Dendritic cell treated with granulocyte-macrophage colony-stimulating factor and Interleukin-4, amounts not matched to agents 40 ng/mL and 50 ng/mL, for 4 days (primary cell): ENCODE measurements around the gene TMCC1.
"Not testable (repeated sequence)": the region's sequence is repeated elsewhere in the genome, so short reads cannot be mapped to it uniquely, and the experiment has no call there.

Source experiments
- H3K27ac Mint-ChIP-seq: one replicate; pipeline ENCODE4 v1.8.0; 2022; ENCODE audit warnings: mild to moderate bottlenecking, mixed read lengths
- H3K27me3 Mint-ChIP-seq: one replicate; pipeline ENCODE4 v1.8.0; 2022; ENCODE audit warnings: mild to moderate bottlenecking, mixed read lengths
- H3K36me3 Mint-ChIP-seq: one replicate; pipeline ENCODE4 v1.8.0; 2022; ENCODE audit warnings: low read depth, mixed read lengths
- H3K4me1 Mint-ChIP-seq: one replicate; pipeline ENCODE4 v1.8.0; 2022; ENCODE audit warnings: low read depth, mixed read lengths
- H3K4me3 Mint-ChIP-seq: one replicate; pipeline ENCODE4 v1.8.0; 2022; ENCODE audit warnings: mild to moderate bottlenecking, moderate library complexity, mixed read lengths
- H3K9me3 Mint-ChIP-seq: one replicate; pipeline ENCODE4 v1.8.0; 2022; ENCODE audit warnings: mixed read lengths
- intact Hi-C: fragments of 100-400 bp; cut with micrococcal nuclease; formaldehyde crosslinking; loops from one replicate; pipeline ENCODE4 v1.15.0; 2022

Gene TMCC1

GRCh38 chr3:129918461-129918860 lies 24.9 kb upstream of the TMCC1 start:
- peaks cover 72% of the 10 kb centered on the region for H3K9me3 Mint-ChIP-seq
- no peak overlapping the region for H3K4me3 Mint-ChIP-seq
- peaks cover 39% of the 10 kb centered on the region for H3K36me3 Mint-ChIP-seq
- H3K4me1 Mint-ChIP-seq: peaks cover 6% of the 10 kb centered on the region
- no peaks in the 10 kb centered on the region for H3K27me3 Mint-ChIP-seq
- no peak overlapping the region for H3K27ac Mint-ChIP-seq
- intact Hi-C loops: no loop called here

- H3K4me3 Mint-ChIP-seq: no peak overlapping the region
- no peaks in the 10 kb centered on the region for H3K27me3 Mint-ChIP-seq
- H3K27ac Mint-ChIP-seq: no peak overlapping the region
- intact Hi-C loops: no loop called here
- peaks cover 6% of the 10 kb centered on the region for H3K4me1 Mint-ChIP-seq
- H3K36me3 Mint-ChIP-seq: peaks cover 39% of the 10 kb centered on the region
- peaks cover 72% of the 10 kb centered on the region for H3K9me3 Mint-ChIP-seq
Measured at GRCh38 chr3:129917423-129918007, 24.0 kb upstream of the TMCC1 start.

- H3K36me3 Mint-ChIP-seq: peaks cover 39% of the 10 kb centered on the region
- no peak overlapping the region for H3K27ac Mint-ChIP-seq
- peaks cover 46% of the 10 kb centered on the region for H3K9me3 Mint-ChIP-seq
- no peak overlapping the region for H3K4me3 Mint-ChIP-seq
- no peaks in the 10 kb centered on the region for H3K27me3 Mint-ChIP-seq
- H3K4me1 Mint-ChIP-seq: peaks cover 11% of the 10 kb centered on the region
- intact Hi-C loops: no loop called here
Measured at GRCh38 chr3:129913618-129914017, 20.1 kb upstream of the TMCC1 start.

GRCh38 chr3:129911261-129911861 lies 17.9 kb upstream of the TMCC1 start:
- peak overlapping the region; percentile 60 for H3K27ac Mint-ChIP-seq
- H3K4me1 Mint-ChIP-seq: peaks cover 11% of the 10 kb centered on the region
- intact Hi-C loops: loop anchor here (2.0 kb wide), 1 partner anchor 17 kb away; no protein-coding TSS in a partner anchor
- H3K27me3 Mint-ChIP-seq: no peaks in the 10 kb centered on the region
- peaks cover 41% of the 10 kb centered on the region for H3K9me3 Mint-ChIP-seq
- H3K36me3 Mint-ChIP-seq: peaks cover 28% of the 10 kb centered on the region
- no peak overlapping the region for H3K4me3 Mint-ChIP-seq

- intact Hi-C loops, H3K4me3 Mint-ChIP-seq, H3K27me3 Mint-ChIP-seq, H3K27ac Mint-ChIP-seq: not testable (repeated sequence)
- Mint-ChIP-seq H3K4me1 (peaks cover 11% of the 10 kb centered on the region), H3K36me3 (peaks cover 27% of the 10 kb centered on the region), H3K9me3 (peaks cover 41% of the 10 kb centered on the region)
Measured at GRCh38 chr3:129909235-129909634, 15.7 kb upstream of the TMCC1 start.

- intact Hi-C loops: no loop called here
Measured at GRCh38 chr3:129908417-129908816, 14.9 kb upstream of the TMCC1 start.

GRCh38 chr3:129901272-129901671 lies 7.8 kb upstream of the TMCC1 start:
- intact Hi-C loops, H3K27me3 Mint-ChIP-seq, H3K4me3 Mint-ChIP-seq, H3K4me1 Mint-ChIP-seq, H3K27ac Mint-ChIP-seq: not testable (repeated sequence)
- Mint-ChIP-seq H3K9me3 (peaks cover 46% of the 10 kb centered on the region), H3K36me3 (peaks cover 24% of the 10 kb centered on the region)

More at GRCh38 chr3:129908417-129908816, 14.9 kb upstream of the TMCC1 start:
- H3K27ac Mint-ChIP-seq: no peak overlapping the region
- peaks cover 39% of the 10 kb centered on the region for H3K9me3 Mint-ChIP-seq
- no peaks in the 10 kb centered on the region for H3K27me3 Mint-ChIP-seq
- H3K36me3 Mint-ChIP-seq: peaks cover 27% of the 10 kb centered on the region
- H3K4me1 Mint-ChIP-seq: peaks cover 11% of the 10 kb centered on the region
- no peak overlapping the region for H3K4me3 Mint-ChIP-seq

- Mint-ChIP-seq H3K9me3 (peaks cover 18% of the 10 kb centered on the region), H3K4me3 (no peak overlapping the region), H3K27me3 (no peaks in the 10 kb centered on the region), H3K4me1 (peaks cover 20% of the 10 kb centered on the region), H3K27ac (no peak overlapping the region), H3K36me3 (peaks cover 7% of the 10 kb centered on the region)
- intact Hi-C loops: no loop called here
Measured at GRCh38 chr3:129897026-129897425, 3.5 kb upstream of the TMCC1 start.

- no peaks in the 10 kb centered on the region for H3K9me3 Mint-ChIP-seq
- peaks cover 53% of the 10 kb centered on the region for H3K4me1 Mint-ChIP-seq
- no peaks in the 10 kb centered on the region for H3K27me3 Mint-ChIP-seq
- peak overlapping the region; percentile 87 for H3K27ac Mint-ChIP-seq
- H3K36me3 Mint-ChIP-seq: peaks cover 14% of the 10 kb centered on the region
- intact Hi-C loops: loop anchor here (5.0 kb wide), 2 partner anchors 36 to 39 kb away; no protein-coding TSS in a partner anchor
- H3K4me3 Mint-ChIP-seq: peak overlapping the region; percentile 83
Measured at GRCh38 chr3:129892857-129893580, 492 bp downstream of the TMCC1 start.

GRCh38 chr3:129892486-129892856 lies 1.0 kb downstream of the TMCC1 start:
- peak overlapping the region; percentile 82 for H3K4me3 Mint-ChIP-seq
- H3K27ac Mint-ChIP-seq: peak overlapping the region; percentile 87
- H3K27me3 Mint-ChIP-seq: no peaks in the 10 kb centered on the region
- peaks cover 17% of the 10 kb centered on the region for H3K36me3 Mint-ChIP-seq
- H3K4me1 Mint-ChIP-seq: peaks cover 59% of the 10 kb centered on the region
- intact Hi-C loops: loop anchor here (5.0 kb wide), 2 partner anchors 35 to 40 kb away; no protein-coding TSS in a partner anchor
- H3K9me3 Mint-ChIP-seq: no peaks in the 10 kb centered on the region

- Mint-ChIP-seq H3K27ac (peak overlapping the region; percentile 59), H3K27me3 (no peaks in the 10 kb centered on the region), H3K4me3 (no peak overlapping the region), H3K9me3 (no peaks in the 10 kb centered on the region), H3K36me3 (peaks cover 17% of the 10 kb centered on the region), H3K4me1 (peaks cover 59% of the 10 kb centered on the region)
- intact Hi-C loops: loop anchor here (5.0 kb wide), 2 partner anchors 34 to 41 kb away; no protein-coding TSS in a partner anchor
Measured at GRCh38 chr3:129890891-129891290, 2.6 kb downstream of the TMCC1 start.

GRCh38 chr3:129890125-129890524 lies 3.4 kb downstream of the TMCC1 start:
- Mint-ChIP-seq H3K27ac (peak overlapping the region; percentile 59), H3K9me3 (no peaks in the 10 kb centered on the region), H3K4me3 (no peak overlapping the region), H3K4me1 (peaks cover 55% of the 10 kb centered on the region), H3K27me3 (no peaks in the 10 kb centered on the region), H3K36me3 (peaks cover 17% of the 10 kb centered on the region)
- intact Hi-C loops: loop anchor here (5.0 kb wide), 2 partner anchors 33 to 42 kb away; no protein-coding TSS in a partner anchor

GRCh38 chr3:129888771-129889170 lies 4.7 kb downstream of the TMCC1 start:
- Mint-ChIP-seq H3K9me3 (no peaks in the 10 kb centered on the region), H3K27me3 (no peaks in the 10 kb centered on the region), H3K36me3 (peaks cover 17% of the 10 kb centered on the region), H3K4me1 (peaks cover 47% of the 10 kb centered on the region), H3K27ac (no peak overlapping the region), H3K4me3 (no peak overlapping the region)
- intact Hi-C loops: no loop called here

GRCh38 chr3:129881261-129881660 lies 12.2 kb downstream of the TMCC1 start:
- H3K36me3 Mint-ChIP-seq: peaks cover 47% of the 10 kb centered on the region
- H3K4me1 Mint-ChIP-seq: peaks cover 11% of the 10 kb centered on the region
- H3K9me3 Mint-ChIP-seq: no peaks in the 10 kb centered on the region
- H3K4me3 Mint-ChIP-seq: no peak overlapping the region
- intact Hi-C loops: no loop called here
- no peaks in the 10 kb centered on the region for H3K27me3 Mint-ChIP-seq
- no peak overlapping the region for H3K27ac Mint-ChIP-seq
